Body of pancreas (tissue), 4 donors: Measurements from ENCODE around the gene PRCP. TPM values are rescaled to one million over a fixed set of nuclear protein-coding genes. Genes with fewer than 3 reads are reported as not detected.

Experiments
- ATAC-seq: fragments of 150-250 bp; one replicate; pipeline ENCODE4 v1.9.1; 2016
- DNase-seq, 4 donors: peaks; one replicate each; pipeline ENCODE4 v3.0.0-alpha.2; 2019
- H3K27ac ChIP-seq, 4 donors: fragments of 200-600 bp; sonication (generic); 1 replicate in 3 of 4; 2 replicates in 1 of 4; pipeline versions ENCODE4 v1.5.1 to v1.6.1; 2016 to 2019; ENCODE audit warnings: mild to moderate bottlenecking in 1 of 4, mixed read lengths in 1 of 4, moderate library complexity in 1 of 4
- H3K27me3 ChIP-seq, 2 donors: fragments of 200-600 bp; sonication (generic); one replicate each; pipeline ENCODE4 v1.6.0; 2016; ENCODE audit warnings: mild to moderate bottlenecking in 1 of 2
- H3K36me3 ChIP-seq, 2 donors: fragments of 200-600 bp; sonication (generic); replicated peaks in 1 of 2; 2 replicates each; pipeline ENCODE4 v1.5.1; 2016; ENCODE audit warnings: low read depth in 2 of 2; ENCODE audit not compliant: insufficient read depth in 1 of 2
- H3K4me1 ChIP-seq: fragments of 200-600 bp; sonication (generic); one replicate; pipeline ENCODE4 v1.6.0; 2016
- H3K4me3 ChIP-seq, 2 donors: fragments of 200-600 bp; sonication (generic); 1 replicate in 1 of 2; 2 replicates in 1 of 2; pipeline ENCODE4 v1.5.1; 2016 to 2019
- H3K9me3 ChIP-seq, 3 donors: fragments of 200-600 bp; sonication (generic); 1 replicate in 2 of 3; 2 replicates in 1 of 3; pipeline ENCODE4 v1.5.1; 2016
- CTCF ChIP-seq, 7 experiments: fragments of 450-650 bp in 4 of 7; fragments of 200-600 bp in 3 of 7; sonication (generic) in 3 of 7; IDR thresholded peaks; one replicate each; pipeline ENCODE4 v1.5.1; 2016 to 2019; ENCODE audit warnings: antibody characterized with exemption in 7 of 7
- POLR2A ChIP-seq, 3 donors: fragments of 450-650 bp; IDR thresholded peaks; one replicate each; pipeline ENCODE4 v1.6.1; 2016; ENCODE audit warnings: antibody characterized with exemption in 3 of 3, mild to moderate bottlenecking in 2 of 3
- WGBS, 2 donors: methylation state at CpG; one replicate each; pipeline ENCODE4 v1.1.5; 2017; 5-methylcytosine and 5-hydroxymethylcytosine counted together
- intact Hi-C: fragments of 100-400 bp; cut with DNase I; formaldehyde crosslinking; loops from one replicate; pipeline ENCODE4 v1.15.1; 2023
- total RNA-seq, 2 donors: library from RNA; depleted of rRNA; stranded (reverse); fragments of >200 nt; gene quantifications; one replicate each; pipeline ENCODE4 v1.1.0, GENCODE V29; 2016

PRCP gene
- total RNA-seq, 2 donors from 2014 or later = 16.8 to 38.9 TPM

- 49 to 85% methylated on average over 5 of the region's 5 CpGs for WGBS, 2 donors
- no peak overlapping the region for H3K27ac ChIP-seq
- no peaks in the 10 kb centered on the region for H3K36me3 ChIP-seq
- H3K4me3 ChIP-seq = no peak overlapping the region
- DNase-seq = no peak
- TF ChIP-seq POLR2A (IDR thresholded peaks at IDR 0.05) = no peak
- TF ChIP-seq CTCF (IDR thresholded peaks at IDR 0.05) = no peak
- no peaks in the 10 kb centered on the region for H3K27me3 ChIP-seq
- H3K4me1 ChIP-seq = no peaks in the 10 kb centered on the region
- no peak for ATAC-seq
- no peaks in the 10 kb centered on the region for H3K9me3 ChIP-seq
- intact Hi-C loops = no loop called here
Measured at GRCh38 chr11:82790723-82791484, 109.3 kb downstream of the PRCP start.

GRCh38 chr11:82787981-82788380 is 112.2 kb downstream of the PRCP start:
- TF ChIP-seq POLR2A (IDR thresholded peaks at IDR 0.05) (no peak), CTCF (IDR thresholded peaks at IDR 0.05) (no peak)
- H3K27ac ChIP-seq = no peak overlapping the region
- H3K36me3 ChIP-seq = no peaks in the 10 kb centered on the region
- ATAC-seq (no peak), DNase-seq (no peak)
- H3K9me3 ChIP-seq = no peaks in the 10 kb centered on the region
- H3K4me3 ChIP-seq = no peak overlapping the region
- intact Hi-C loops = no loop called here
- 74 to 80% methylated on average over 4 of the region's 4 CpGs for WGBS, 2 donors
- H3K4me1 ChIP-seq = no peaks in the 10 kb centered on the region
- H3K27me3 ChIP-seq = no peaks in the 10 kb centered on the region

- Histone ChIP-seq H3K9me3 (no peaks in the 10 kb centered on the region), H3K36me3 (no peaks in the 10 kb centered on the region), H3K4me1 (no peaks in the 10 kb centered on the region), H3K27ac (no peak overlapping the region), H3K4me3 (no peak overlapping the region), H3K27me3 (no peaks in the 10 kb centered on the region)
- TF ChIP-seq CTCF (IDR thresholded peaks at IDR 0.05) (no peak), POLR2A (IDR thresholded peaks at IDR 0.05) (no peak)
- no peak for DNase-seq
- 68 to 80% methylated on average over 3 of the region's 3 CpGs for WGBS, 2 donors
- ATAC-seq = no peak
- intact Hi-C loops = no loop called here
Measured at GRCh38 chr11:82786836-82787235, 113.4 kb downstream of the PRCP start.

- DNase-seq = no peak
Measured at GRCh38 chr11:82786001-82786400, 114.2 kb downstream of the PRCP start.

More at GRCh38 chr11:82786001-82786400, 114.2 kb downstream of the PRCP start:
- no peak for TF ChIP-seq CTCF (IDR thresholded peaks at IDR 0.05)
- no peaks in the 10 kb centered on the region for H3K4me1 ChIP-seq
- no peaks in the 10 kb centered on the region for H3K27me3 ChIP-seq
- no peak overlapping the region for H3K4me3 ChIP-seq
- no peak overlapping the region for H3K27ac ChIP-seq
- H3K36me3 ChIP-seq = no peaks in the 10 kb centered on the region
- 83 to 88% methylated on average over 2 of the region's 2 CpGs for WGBS, 2 donors
- no peaks in the 10 kb centered on the region for H3K9me3 ChIP-seq
- intact Hi-C loops = no loop called here
- no peak for ATAC-seq
